ENCODE data around the gene MICU1.
"Not testable (repeated sequence)": the region's sequence is repeated elsewhere in the genome, so short reads cannot be mapped to it uniquely, and the experiment has no call there.

Gene MICU1

DNA sequence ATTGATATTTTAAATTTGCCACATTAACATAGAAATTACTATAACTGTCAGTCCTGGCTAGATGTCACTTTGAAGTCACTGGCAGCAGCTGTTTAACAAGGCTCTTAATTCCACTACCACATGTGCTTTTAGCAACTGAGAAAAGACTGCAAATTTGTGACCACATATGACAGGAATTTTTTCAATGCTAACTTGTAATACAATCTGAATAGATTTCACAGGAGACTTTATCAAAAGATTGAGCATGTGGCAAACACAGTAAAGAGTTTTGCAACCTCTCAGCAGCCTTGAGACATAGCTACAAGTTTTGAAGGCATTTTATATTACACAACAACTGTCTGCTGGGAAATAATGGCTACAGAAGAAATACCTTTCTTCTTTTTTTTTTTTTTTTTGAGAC is 73.0 kb downstream of the MICU1 start:
- DNase-seq (ENCODE audit: low read depth, low spot score), result peak; percentile 22

DNA sequence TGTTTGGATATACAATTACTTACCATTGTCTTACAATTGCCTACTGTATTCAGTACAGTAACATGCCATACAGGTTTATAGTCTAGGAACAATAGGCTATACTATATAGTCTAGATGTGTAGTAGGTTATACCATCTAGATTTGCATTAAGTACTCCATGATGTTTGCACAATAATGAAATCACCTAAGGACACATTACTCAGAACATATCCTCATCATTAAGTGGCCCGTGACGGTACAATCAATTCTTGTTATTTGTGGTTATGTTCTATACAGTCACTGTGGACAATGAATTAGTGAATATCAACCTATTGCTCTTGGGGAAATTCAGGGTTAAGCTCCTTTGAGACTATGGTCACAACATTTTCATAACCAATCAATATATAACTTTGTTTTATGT is 75.6 kb downstream of the MICU1 start:
- DNase-seq (ENCODE audit: low read depth, low spot score), result no peak
- H3K4me3 ChIP-seq (ENCODE audit: low read depth, low read length), result no peak overlapping the region
- in situ Hi-C loops (cut with HindIII; ENCODE audit: low sequenced_read_pairs), result no loop called here
- TF ChIP-seq, protein P1, sequence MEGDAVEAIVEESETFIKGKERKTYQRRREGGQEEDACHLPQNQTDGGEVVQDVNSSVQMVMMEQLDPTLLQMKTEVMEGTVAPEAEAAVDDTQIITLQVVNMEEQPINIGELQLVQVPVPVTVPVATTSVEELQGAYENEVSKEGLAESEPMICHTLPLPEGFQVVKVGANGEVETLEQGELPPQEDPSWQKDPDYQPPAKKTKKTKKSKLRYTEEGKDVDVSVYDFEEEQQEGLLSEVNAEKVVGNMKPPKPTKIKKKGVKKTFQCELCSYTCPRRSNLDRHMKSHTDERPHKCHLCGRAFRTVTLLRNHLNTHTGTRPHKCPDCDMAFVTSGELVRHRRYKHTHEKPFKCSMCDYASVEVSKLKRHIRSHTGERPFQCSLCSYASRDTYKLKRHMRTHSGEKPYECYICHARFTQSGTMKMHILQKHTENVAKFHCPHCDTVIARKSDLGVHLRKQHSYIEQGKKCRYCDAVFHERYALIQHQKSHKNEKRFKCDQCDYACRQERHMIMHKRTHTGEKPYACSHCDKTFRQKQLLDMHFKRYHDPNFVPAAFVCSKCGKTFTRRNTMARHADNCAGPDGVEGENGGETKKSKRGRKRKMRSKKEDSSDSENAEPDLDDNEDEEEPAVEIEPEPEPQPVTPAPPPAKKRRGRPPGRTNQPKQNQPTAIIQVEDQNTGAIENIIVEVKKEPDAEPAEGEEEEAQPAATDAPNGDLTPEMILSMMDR (IDR thresholded peaks at IDR 0.05; ENCODE audit: low read depth, low read length), result no peak

More for the DNA sequence above, 73.0 kb downstream of the MICU1 start:
- no peak overlapping the region for H3K4me3 ChIP-seq (ENCODE audit: low read depth, low read length)
- in situ Hi-C loops (cut with HindIII; ENCODE audit: low sequenced_read_pairs), result no loop called here
- TF ChIP-seq, protein P1 (IDR thresholded peaks at IDR 0.05; ENCODE audit: low read depth, low read length), result no peak

DNA sequence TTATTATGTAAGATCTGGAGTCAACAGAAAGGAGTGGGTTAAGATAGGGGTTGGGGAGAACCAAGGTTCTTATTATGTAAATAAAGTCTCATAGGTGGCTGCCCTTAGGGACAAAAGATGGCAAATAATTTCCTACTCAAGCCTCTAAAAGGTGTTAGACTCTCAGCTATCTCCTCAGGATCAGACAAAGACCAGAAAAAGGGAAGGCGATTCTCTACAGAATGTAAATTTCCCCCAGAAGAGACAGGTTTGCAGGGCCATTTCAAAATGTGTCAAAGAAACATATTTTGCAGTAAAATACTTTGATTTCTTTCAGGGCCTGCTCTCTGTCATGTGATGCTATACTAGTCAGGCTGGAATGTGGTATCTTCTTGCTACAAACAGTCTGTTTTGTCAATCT is 80.3 kb downstream of the MICU1 start:
- DNase-seq (ENCODE audit: low read depth, low spot score), result no peak
- TF ChIP-seq, protein P1 (IDR thresholded peaks at IDR 0.05; ENCODE audit: low read depth, low read length), result no peak
- H3K4me3 ChIP-seq (ENCODE audit: low read depth, low read length), result no peak overlapping the region
- in situ Hi-C loops (cut with HindIII; ENCODE audit: low sequenced_read_pairs), result no loop called here

DNA sequence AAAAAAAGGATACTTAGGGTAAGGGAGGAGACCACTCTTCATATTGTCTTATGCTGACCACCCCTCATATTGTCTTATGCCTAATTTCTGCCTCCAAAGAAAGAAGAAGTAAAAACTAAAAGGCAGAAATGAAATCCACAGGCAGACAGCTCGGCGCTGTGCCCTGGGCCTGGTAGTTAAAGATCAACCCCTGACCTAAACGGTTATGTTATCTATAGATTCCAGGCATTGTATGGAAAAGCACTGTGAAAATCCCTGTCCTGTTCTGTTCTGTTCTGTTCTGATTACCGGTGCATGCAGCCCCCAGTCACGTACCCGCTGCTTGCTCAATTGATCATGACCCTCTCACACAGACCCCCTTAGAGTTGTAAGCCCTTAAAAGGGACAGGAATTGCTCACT is 82.0 kb downstream of the MICU1 start:
- DNase-seq (ENCODE audit: low read depth, low spot score); in situ Hi-C loops (cut with HindIII; ENCODE audit: low sequenced_read_pairs); H3K4me3 ChIP-seq (ENCODE audit: low read depth, low read length): not testable (repeated sequence)

DNA sequence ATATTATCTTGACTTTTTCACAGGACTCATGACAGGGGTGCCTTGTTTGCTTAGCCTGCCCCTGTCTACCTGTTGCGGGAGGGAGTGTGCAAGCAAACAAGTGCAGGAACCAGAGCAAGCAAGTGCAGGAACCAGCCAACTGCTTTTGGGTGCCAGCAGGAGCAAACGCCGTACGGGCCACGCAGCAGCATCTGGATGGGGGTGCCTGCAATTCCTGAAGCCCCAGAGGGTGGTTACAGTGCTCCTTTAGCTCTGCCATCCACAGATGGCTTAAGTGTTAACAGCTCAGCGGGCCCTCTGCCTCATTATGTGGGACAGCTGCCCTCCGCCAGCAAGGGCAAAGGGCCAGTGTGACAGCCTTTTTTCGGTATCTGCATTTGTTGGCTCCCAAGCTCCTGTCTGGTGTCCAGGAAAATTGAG is 83.5 kb downstream of the MICU1 start:
- in situ Hi-C loops (cut with HindIII; ENCODE audit: low sequenced_read_pairs), result no loop called here
- TF ChIP-seq, protein P1 (IDR thresholded peaks at IDR 0.05; ENCODE audit: low read depth, low read length), result no peak
- DNase-seq (ENCODE audit: low read depth, low spot score), result no peak
- H3K4me3 ChIP-seq (ENCODE audit: low read depth, low read length), result no peak overlapping the region

DNA sequence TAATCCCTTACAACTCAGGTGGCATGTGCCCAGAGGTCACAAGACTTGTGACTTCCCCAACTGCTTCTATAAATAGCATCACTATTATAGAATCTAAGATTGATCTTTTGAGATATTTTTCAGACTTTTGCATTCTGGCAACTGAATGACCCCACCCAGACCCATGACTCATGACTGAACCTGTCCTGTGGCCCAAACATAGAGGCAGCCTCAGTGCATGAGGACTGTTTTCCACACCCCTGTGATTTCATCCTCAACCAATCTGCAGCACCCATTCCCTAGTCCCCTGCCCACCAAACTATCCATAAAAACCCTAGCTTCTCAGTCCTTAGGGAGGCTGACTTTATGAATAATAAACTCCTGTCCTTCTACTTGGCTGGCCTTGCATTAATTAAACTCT is 84.5 kb downstream of the MICU1 start:
- in situ Hi-C loops (cut with HindIII; ENCODE audit: low sequenced_read_pairs), result no loop called here
- no peak for DNase-seq (ENCODE audit: low read depth, low spot score)
- no peak overlapping the region for H3K4me3 ChIP-seq (ENCODE audit: low read depth, low read length)
- TF ChIP-seq, protein P1 (IDR thresholded peaks at IDR 0.05; ENCODE audit: low read depth, low read length), result no peak

DNA sequence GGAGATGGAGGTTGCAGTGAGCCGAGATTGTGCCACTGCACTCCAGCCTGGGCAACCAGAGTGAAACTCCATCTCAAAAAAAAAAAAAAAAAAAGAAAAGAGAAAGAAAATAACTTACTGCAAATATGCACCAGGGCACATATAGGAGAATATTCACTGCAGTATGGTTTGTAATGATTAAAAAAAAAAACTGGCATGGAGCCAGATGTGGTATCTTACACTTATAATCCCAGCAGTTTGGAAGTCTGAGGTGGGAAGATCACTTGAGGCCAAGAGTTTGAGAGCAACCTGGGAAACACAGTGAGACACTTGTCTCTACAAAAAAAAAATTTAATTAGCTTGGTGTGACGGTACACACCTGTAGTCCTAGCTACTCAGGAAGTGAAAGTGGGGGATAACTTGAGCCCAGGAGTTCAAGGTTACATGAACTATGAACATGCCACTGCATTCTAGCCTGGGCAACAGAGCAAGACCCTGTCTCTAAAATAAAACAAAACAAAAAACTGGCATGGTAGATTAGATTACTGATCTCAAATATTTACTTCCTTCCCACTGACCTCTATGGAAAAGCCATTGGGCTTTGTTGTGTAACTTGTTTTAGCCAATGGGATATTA is 85.6 kb downstream of the MICU1 start:
- in situ Hi-C loops (cut with HindIII; ENCODE audit: low sequenced_read_pairs), result no loop called here
- DNase-seq (ENCODE audit: low read depth, low spot score), result no peak
- H3K4me3 ChIP-seq (ENCODE audit: low read depth, low read length), result no peak overlapping the region
- TF ChIP-seq, protein P1 (IDR thresholded peaks at IDR 0.05; ENCODE audit: low read depth, low read length), result no peak

All from astrocyte of the spinal cord (primary cell).